GM10248 (cell line): ENCODE data around the gene S100A11.

Experiments
- CTCF ChIA-PET: fragments of 300-600 bp; sonication (Branson Sonifier 250); formaldehyde crosslinking; extraction: SDS; loops from one replicate; lab custom pipeline; 2021; ENCODE audit warnings: antibody characterized with exemption; lab: Yijun Ruan, JAX
- POLR2A ChIA-PET: fragments of 350-650 bp; sonication (Branson Sonifier 250); formaldehyde crosslinking; extraction: SDS; loops from one replicate; lab custom pipeline; 2020; ENCODE audit warnings: antibody characterized with exemption; lab: Yijun Ruan, JAX
- DNase-seq: peaks from one replicate; pipeline ENCODE4 v3.0.0; 2012; ENCODE audit errors: extremely low spot score
- CTCF ChIP-seq: IDR thresholded peaks from 2 replicates; pipeline ENCODE4 v1.5.1; 2012; ENCODE audit warnings: mild to moderate bottlenecking, low read depth; ENCODE audit errors: extremely low read depth, missing control alignments, control extremely low read depth

The S100A11 gene

GRCh38 chr1:152022474-152022873 lies 14.3 kb downstream of the S100A11 start:
- no peak for DNase-seq
- no peak for TF ChIP-seq CTCF
- ChIA-PET POLR2A (no interaction called here), CTCF (interaction anchor here (1.6 to 3.3 kb wide), 2 partner anchors 12 to 21 kb away, joined by 6 to 16 read pairs; no protein-coding TSS in a partner anchor)

GRCh38 chr1:152021569-152021968 lies 15.2 kb downstream of the S100A11 start:
- TF ChIP-seq CTCF = no peak
- ChIA-PET CTCF (interaction anchor here (1.4 to 3.3 kb wide), 2 partner anchors 13 to 31 kb away, joined by 3 to 16 read pairs; no protein-coding TSS in a partner anchor), POLR2A (no interaction called here)
- DNase-seq = no peak

GRCh38 chr1:152020849-152021248 lies 16.0 kb downstream of the S100A11 start:
- ChIA-PET POLR2A (no interaction called here), CTCF (interaction anchor here (1.4 to 3.3 kb wide), 2 partner anchors 14 to 32 kb away, joined by 3 to 16 read pairs; no protein-coding TSS in a partner anchor)
- no peak for DNase-seq
- TF ChIP-seq CTCF = no peak

- CTCF ChIA-PET = interaction anchor here (1.1 to 2.5 kb wide), 5 partner anchors 14 to 85 kb away, joined by 3 to 10 read pairs (median 5); no protein-coding TSS in a partner anchor
- DNase-seq = no peak
- POLR2A ChIA-PET = no interaction called here
- no peak for TF ChIP-seq CTCF
Observed at GRCh38 chr1:152018537-152018936, 18.3 kb downstream of the S100A11 start.

GRCh38 chr1:152015766-152016165 lies 21.0 kb downstream of the S100A11 start:
- DNase-seq = no peak
- POLR2A ChIA-PET = no interaction called here
- TF ChIP-seq CTCF = no peak
- CTCF ChIA-PET = interaction anchor here (0.9 to 6.1 kb wide), 10 partner anchors 11 to 95 kb away, joined by 3 to 57 read pairs (median 3); no protein-coding TSS in a partner anchor

- CTCF ChIA-PET = interaction anchor here (0.9 to 6.1 kb wide), 8 partner anchors 13 to 94 kb away, joined by 3 to 57 read pairs (median 3); no protein-coding TSS in a partner anchor
- DNase-seq = no peak
- no peak for TF ChIP-seq CTCF
- POLR2A ChIA-PET = no interaction called here
Observed at GRCh38 chr1:152014943-152015342, 21.9 kb downstream of the S100A11 start.
